GM21360 (cell line): ENCODE data around the gene PREX1.

Source experiments
- ATAC-seq: cut with Tn5 transposase; IDR thresholded peaks from one replicate; pipeline ENCODE4 v1.9.1; 2021; ENCODE audit warnings: mild to moderate bottlenecking, moderate library complexity; ENCODE audit not compliant: unreplicated experiment

PREX1 gene

GRCh38 chr20:48686238-48687116 is 141.3 kb downstream of the PREX1 start:
- no peak for ATAC-seq

- no peak for ATAC-seq
Observed at GRCh38 chr20:48685300-48685699, 142.5 kb downstream of the PREX1 start.

- ATAC-seq = no peak
Observed at GRCh38 chr20:48684501-48685041, 143.2 kb downstream of the PREX1 start.

GRCh38 chr20:48683467-48684175 is 144.2 kb downstream of the PREX1 start:
- no peak for ATAC-seq

- ATAC-seq = no peak
Observed at GRCh38 chr20:48682529-48683363, 145.1 kb downstream of the PREX1 start.

GRCh38 chr20:48681873-48682426 is 145.8 kb downstream of the PREX1 start:
- ATAC-seq = no peak

- no peak for ATAC-seq
Observed at GRCh38 chr20:48681201-48681872, 146.5 kb downstream of the PREX1 start.

GRCh38 chr20:48680650-48681049 is 147.1 kb downstream of the PREX1 start:
- ATAC-seq = no peak

- ATAC-seq = no peak
Observed at GRCh38 chr20:48679599-48679998, 148.2 kb downstream of the PREX1 start.

GRCh38 chr20:48679011-48679410 is 148.8 kb downstream of the PREX1 start:
- ATAC-seq = no peak

- no peak for ATAC-seq
Observed at GRCh38 chr20:48678421-48678820, 149.4 kb downstream of the PREX1 start.

- no peak for ATAC-seq
Observed at GRCh38 chr20:48676795-48677460, 150.9 kb downstream of the PREX1 start.

- ATAC-seq = no peak
Observed at GRCh38 chr20:48676125-48676524, 151.7 kb downstream of the PREX1 start.

GRCh38 chr20:48674461-48674860 is 153.3 kb downstream of the PREX1 start:
- no peak for ATAC-seq

GRCh38 chr20:48673507-48673906 is 154.3 kb downstream of the PREX1 start:
- no peak for ATAC-seq

- no peak for ATAC-seq
Observed at GRCh38 chr20:48672324-48672723, 155.5 kb downstream of the PREX1 start.

- no peak for ATAC-seq
Observed at GRCh38 chr20:48671141-48671540, 156.7 kb downstream of the PREX1 start.

- ATAC-seq = no peak
Observed at GRCh38 chr20:48669946-48670605, 157.7 kb downstream of the PREX1 start.

GRCh38 chr20:48668451-48668946 is 159.3 kb downstream of the PREX1 start:
- ATAC-seq = no peak
